ENCODE results near the gene ZNF132. TPM values are rescaled to one million over a fixed set of nuclear protein-coding genes. Genes with fewer than 3 reads are reported as not detected.
"Not testable (repeated sequence)": the region's sequence is repeated elsewhere in the genome, so short reads cannot be mapped to it uniquely, and the experiment has no call there.

Gene ZNF132
- polyA plus RNA-seq, 1 experiment = 2.7 TPM

DNA sequence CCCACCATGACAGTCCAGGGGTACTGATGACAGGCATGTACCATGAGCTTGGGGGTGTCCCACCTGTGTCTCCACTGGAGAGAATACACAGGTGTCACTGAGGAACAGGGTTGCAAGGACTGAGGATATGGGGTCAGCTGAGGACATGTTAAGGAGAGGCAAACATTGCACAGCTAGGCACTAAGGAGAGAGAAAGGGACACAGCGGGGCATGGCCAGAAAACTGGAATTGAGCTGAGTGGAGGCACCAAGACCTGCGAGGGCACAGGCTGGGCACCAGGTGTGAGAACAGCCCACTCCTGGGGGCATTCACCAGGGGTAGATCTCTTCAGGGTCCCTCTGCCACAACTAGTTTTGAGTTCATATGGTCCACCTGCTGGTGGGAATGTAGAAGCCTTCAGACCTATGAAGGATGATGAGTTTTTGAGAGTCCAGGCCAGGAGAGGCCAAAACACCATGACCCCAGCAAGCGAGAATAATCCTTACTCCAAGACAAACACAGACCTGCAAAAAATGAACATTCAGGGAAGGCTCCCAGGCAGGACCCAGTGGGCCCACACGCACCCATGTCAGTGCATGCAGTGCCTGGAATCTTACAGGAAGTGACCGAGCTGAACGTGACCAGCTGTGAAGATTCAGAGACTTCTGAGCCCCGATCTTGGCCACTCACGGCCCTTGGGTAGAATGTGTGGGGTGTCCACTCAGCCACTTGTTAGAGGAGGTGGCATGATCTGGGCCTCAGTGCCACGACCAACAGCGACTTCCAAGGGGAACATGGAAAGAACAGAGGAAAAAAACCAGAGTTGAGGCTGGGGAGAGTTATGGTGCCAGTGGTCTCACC, 32.9 kb downstream of the ZNF132 start:
- CTCF ChIA-PET = interaction anchor here (0.8 kb wide), 1 partner anchor 11 kb away, joined by 4 read pairs; no protein-coding TSS in a partner anchor
- Histone ChIP-seq H3K36me3 (ENCODE audit: control insufficient read depth, insufficient read depth, low read length) (no peaks in the 10 kb centered on the region), H3K4me3 (ENCODE audit: low read depth, low read length) (peak overlapping the region; percentile 68), H3K27me3 (ENCODE audit: control insufficient read depth, insufficient read depth, low read length) (no peaks in the 10 kb centered on the region)
- TF ChIP-seq, protein P1, sequence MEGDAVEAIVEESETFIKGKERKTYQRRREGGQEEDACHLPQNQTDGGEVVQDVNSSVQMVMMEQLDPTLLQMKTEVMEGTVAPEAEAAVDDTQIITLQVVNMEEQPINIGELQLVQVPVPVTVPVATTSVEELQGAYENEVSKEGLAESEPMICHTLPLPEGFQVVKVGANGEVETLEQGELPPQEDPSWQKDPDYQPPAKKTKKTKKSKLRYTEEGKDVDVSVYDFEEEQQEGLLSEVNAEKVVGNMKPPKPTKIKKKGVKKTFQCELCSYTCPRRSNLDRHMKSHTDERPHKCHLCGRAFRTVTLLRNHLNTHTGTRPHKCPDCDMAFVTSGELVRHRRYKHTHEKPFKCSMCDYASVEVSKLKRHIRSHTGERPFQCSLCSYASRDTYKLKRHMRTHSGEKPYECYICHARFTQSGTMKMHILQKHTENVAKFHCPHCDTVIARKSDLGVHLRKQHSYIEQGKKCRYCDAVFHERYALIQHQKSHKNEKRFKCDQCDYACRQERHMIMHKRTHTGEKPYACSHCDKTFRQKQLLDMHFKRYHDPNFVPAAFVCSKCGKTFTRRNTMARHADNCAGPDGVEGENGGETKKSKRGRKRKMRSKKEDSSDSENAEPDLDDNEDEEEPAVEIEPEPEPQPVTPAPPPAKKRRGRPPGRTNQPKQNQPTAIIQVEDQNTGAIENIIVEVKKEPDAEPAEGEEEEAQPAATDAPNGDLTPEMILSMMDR (IDR thresholded peaks at IDR 0.05; ENCODE audit: insufficient read depth, low read depth, low read length) = peak; percentile 43
- DNase-seq (ENCODE audit: low read depth) = no peak
- POLR2A ChIA-PET = no interaction called here

DNA sequence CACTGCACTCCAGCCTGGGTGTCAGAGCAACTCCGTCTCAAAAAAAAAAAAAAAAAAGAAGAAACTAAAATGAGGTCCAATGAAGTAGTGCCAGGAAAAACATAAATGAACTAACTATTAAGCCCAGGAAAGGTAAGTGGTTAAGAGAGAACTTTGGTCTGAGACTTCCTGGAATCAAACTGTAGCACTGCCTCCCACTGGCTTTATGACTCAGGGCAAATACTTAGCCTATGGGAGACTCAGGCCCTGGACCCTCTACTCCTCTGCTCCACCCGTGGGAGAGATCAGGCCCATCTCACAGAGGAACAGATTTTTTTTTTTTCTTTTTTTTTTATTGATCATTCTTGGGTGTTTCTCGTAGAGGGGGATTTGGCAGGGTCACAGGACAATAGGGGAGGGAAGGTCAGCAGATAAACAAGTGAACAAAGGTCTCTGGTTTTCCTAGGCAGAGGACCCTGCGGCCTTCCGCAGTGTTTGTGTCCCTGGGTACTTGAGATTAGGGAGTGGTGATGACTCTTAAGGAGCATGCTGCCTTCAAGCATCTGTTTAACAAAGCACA, 36.0 kb downstream of the ZNF132 start:
- H3K27me3 ChIP-seq (ENCODE audit: control insufficient read depth, insufficient read depth, low read length); H3K4me3 ChIP-seq (ENCODE audit: low read depth, low read length); POLR2A ChIA-PET; DNase-seq (ENCODE audit: low read depth); H3K36me3 ChIP-seq (ENCODE audit: control insufficient read depth, insufficient read depth, low read length); CTCF ChIA-PET: not testable (repeated sequence)

DNA sequence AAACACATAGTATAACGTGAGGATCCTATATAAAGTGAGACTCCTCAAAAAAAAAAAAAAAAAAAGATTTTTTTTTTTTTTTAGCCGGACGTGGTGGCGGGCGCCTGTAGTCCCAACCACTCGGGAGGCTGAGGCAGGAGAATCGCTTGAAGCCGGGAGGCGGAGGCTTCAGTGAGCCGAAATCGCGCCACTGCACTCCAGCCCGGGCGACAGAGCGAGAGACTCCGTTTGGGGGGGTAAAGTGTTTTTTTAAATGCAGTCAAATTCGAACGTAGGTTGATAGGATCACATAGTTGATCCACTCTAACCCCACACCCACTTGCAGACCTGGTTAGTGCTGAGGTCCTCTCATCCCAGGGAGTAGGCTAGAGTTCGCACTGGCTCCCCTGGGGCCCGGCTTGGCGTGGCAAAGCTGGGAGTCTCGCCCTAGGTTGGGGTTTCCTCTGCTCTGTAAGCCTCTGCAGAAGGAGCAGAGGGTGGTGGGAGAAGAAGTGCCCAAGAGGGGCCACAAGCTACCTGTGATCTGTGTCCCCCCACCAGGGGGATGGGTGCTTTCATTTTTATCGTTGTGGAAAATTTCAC, 38.0 kb downstream of the ZNF132 start:
- CTCF ChIA-PET = interaction anchor here (0.7 kb wide), 1 partner anchor 173 kb away, joined by 3 read pairs; the partner anchor contains the start of gene ZNF544
- TF ChIP-seq, protein P1 (IDR thresholded peaks at IDR 0.05; ENCODE audit: insufficient read depth, low read depth, low read length) = no peak
- H3K27me3 ChIP-seq (ENCODE audit: control insufficient read depth, insufficient read depth, low read length) = no peaks in the 10 kb centered on the region
- no peak for DNase-seq (ENCODE audit: low read depth)
- POLR2A ChIA-PET = no interaction called here
- peak overlapping the region; percentile 48 for H3K4me3 ChIP-seq (ENCODE audit: low read depth, low read length)
- no peaks in the 10 kb centered on the region for H3K36me3 ChIP-seq (ENCODE audit: control insufficient read depth, insufficient read depth, low read length)

DNA sequence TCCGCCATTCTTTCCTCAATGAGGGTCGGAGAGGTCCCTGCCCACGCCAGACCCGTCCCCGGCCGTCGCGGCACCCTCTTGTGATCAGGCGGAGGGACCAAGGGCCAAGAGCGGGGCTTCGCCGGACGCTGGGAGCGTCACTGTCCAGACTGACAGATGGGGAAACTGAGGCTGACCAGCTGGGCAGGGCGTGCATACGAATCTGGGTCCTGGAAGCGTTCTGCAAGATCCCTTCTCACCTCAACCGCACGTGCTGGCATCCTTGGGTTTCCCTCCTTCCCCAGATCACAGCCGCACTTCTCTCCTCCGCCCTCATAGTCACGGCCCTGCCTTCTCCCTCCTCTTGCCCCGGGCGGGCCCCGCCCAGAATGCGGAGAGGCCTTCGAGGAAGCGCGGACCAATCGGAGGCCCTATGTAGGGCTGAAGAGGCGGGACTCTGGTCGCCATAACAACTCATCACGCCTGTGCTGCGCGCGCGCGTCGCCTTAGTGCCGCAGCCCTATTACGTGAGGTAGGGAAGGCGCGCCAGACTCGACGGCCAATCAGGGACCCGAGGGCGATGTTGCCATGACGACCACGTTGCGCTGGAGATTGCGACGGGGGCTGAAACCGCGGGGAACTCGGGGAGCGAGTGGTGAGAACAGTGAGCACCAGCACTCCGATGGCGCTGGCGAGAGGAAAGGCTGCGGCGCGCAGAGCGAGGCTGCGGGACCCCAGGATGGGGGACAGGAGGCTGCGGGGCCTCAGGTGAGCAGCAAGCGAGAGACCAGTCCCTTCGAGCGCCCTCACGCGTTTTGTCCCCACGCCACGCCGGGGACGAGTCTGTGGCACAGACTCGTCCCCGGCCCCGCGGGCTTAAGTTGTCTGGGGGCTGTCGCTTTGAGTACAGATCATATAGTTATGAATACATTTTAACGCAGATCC, 38.8 kb downstream of the ZNF132 start:
- no peaks in the 10 kb centered on the region for H3K36me3 ChIP-seq (ENCODE audit: control insufficient read depth, insufficient read depth, low read length)
- TF ChIP-seq, protein P1 (IDR thresholded peaks at IDR 0.05; ENCODE audit: insufficient read depth, low read depth, low read length) = 0 out of 2 replicates have a peak, but pooled peaks have one; percentile 15
- ChIA-PET CTCF (no interaction called here), POLR2A (no interaction called here)
- H3K4me3 ChIP-seq (ENCODE audit: low read depth, low read length) = peak overlapping the region; percentile 50
- DNase-seq (ENCODE audit: low read depth) = peak; percentile 96
- H3K27me3 ChIP-seq (ENCODE audit: control insufficient read depth, insufficient read depth, low read length) = no peaks in the 10 kb centered on the region

DNA sequence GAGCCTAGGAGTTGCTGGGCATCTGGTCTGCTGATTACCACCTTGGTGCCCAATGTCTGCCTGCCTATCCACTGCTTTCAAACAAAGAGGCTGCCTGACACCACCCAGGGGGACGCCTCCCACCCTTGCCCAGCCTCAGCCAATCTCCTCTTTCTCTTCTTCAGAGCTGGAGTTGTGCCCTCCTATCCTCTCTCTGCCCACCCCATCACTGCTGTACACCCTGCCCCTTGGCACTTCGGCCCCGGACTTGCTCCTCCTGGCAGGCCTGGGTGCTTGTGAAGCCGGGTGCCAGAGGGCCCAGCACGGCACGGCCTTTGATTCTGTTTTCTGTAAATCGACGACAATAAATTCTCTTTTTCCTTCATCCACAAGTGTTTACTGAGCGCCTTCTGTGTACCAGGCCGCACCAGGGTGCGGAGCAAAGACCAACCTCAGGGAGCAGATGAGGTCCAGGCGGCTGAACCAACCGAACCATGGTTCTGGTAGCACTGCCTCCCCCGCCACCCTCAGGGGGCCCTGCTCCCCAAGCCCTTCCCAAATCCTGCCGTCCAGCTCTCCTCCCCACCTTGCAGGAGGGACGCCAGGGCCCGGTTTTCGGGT, 39.5 kb downstream of the ZNF132 start:
- H3K4me3 ChIP-seq (ENCODE audit: low read depth, low read length) = peak overlapping the region; percentile 50
- no peak for DNase-seq (ENCODE audit: low read depth)
- H3K27me3 ChIP-seq (ENCODE audit: control insufficient read depth, insufficient read depth, low read length) = no peaks in the 10 kb centered on the region
- no peaks in the 10 kb centered on the region for H3K36me3 ChIP-seq (ENCODE audit: control insufficient read depth, insufficient read depth, low read length)
- TF ChIP-seq, protein P1 (IDR thresholded peaks at IDR 0.05; ENCODE audit: insufficient read depth, low read depth, low read length) = no peak
- POLR2A ChIA-PET = no interaction called here
- CTCF ChIA-PET = no interaction called here

Data from BJ (cell line).